Karpas-422 (cell line): Measurements from ENCODE around the gene TFCP2L1. TPM values are rescaled to one million over a fixed set of nuclear protein-coding genes. Genes with fewer than 3 reads are reported as not detected.

Experiments used
- DNase-seq: peaks from one replicate; pipeline ENCODE4 v3.0.0-alpha.2; 2015
- H2AFZ ChIP-seq: fragments of 200-600 bp; sonication (generic); 2 replicates; pipeline ENCODE4 v1.6.1; 2014; ENCODE audit warnings: antibody characterized with exemption, low read length, mixed read lengths
- H3K27ac ChIP-seq: fragments of 200-600 bp; sonication (generic); 2 replicates; pipeline ENCODE4 v1.5.1; 2014; ENCODE audit warnings: mild to moderate bottlenecking, low read length, moderate library complexity
- H3K27me3 ChIP-seq: fragments of 200-600 bp; sonication (generic); 2 replicates; pipeline ENCODE4 v1.6.1; 2014; ENCODE audit warnings: low read length, mixed read lengths
- H3K36me3 ChIP-seq: fragments of 200-600 bp; sonication (generic); 2 replicates; pipeline ENCODE4 v1.6.1; 2014; ENCODE audit warnings: low read length, mixed read lengths; ENCODE audit not compliant: insufficient read depth
- H3K4me1 ChIP-seq: fragments of 200-600 bp; sonication (generic); 2 replicates; pipeline ENCODE4 v1.6.1; 2014; ENCODE audit warnings: mild to moderate bottlenecking, low read length, mixed read lengths
- H3K4me2 ChIP-seq: fragments of 200-600 bp; sonication (generic); 2 replicates; pipeline ENCODE4 v1.6.1; 2014; ENCODE audit warnings: low read length, low read depth, mild to moderate bottlenecking; ENCODE audit not compliant: poor library complexity, severe bottlenecking
- H3K4me3 ChIP-seq: fragments of 200-600 bp; sonication (generic); 2 replicates; pipeline ENCODE4 v1.5.1; 2014; ENCODE audit warnings: mild to moderate bottlenecking, antibody characterized with exemption, low read length, mixed read lengths
- H3K79me2 ChIP-seq: fragments of 200-600 bp; sonication (generic); 2 replicates; pipeline ENCODE4 v1.6.1; 2014; ENCODE audit warnings: mild to moderate bottlenecking, low read length, mixed read lengths
- H3K9ac ChIP-seq: fragments of 200-600 bp; sonication (generic); 2 replicates; pipeline ENCODE4 v1.6.0; 2014; ENCODE audit warnings: low read length
- H3K9me2 ChIP-seq: fragments of 200-600 bp; sonication (generic), shearing (Covaris generic); replicated peaks from 2 replicates; pipeline ENCODE4 v1.6.0; 2014; ENCODE audit warnings: mild to moderate bottlenecking, low read length, moderate library complexity; ENCODE audit not compliant: insufficient read depth
- H3K9me3 ChIP-seq: fragments of 300-700, 200-600 bp; sonication (generic); 2 replicates; pipeline ENCODE4 v1.6.1; 2014; ENCODE audit warnings: low read length, mixed read lengths
- H4K20me1 ChIP-seq: fragments of 200-600 bp; sonication (generic); 2 replicates; pipeline ENCODE4 v1.6.1; 2014; ENCODE audit warnings: mild to moderate bottlenecking, antibody characterized with exemption, low read length, low read depth; ENCODE audit not compliant: insufficient read depth
- total RNA-seq: library from RNA; depleted of rRNA; stranded (reverse); fragments of >200 nt; shearing (Covaris generic); gene quantifications from 2 replicates; pipeline ENCODE4 v1.2.3, GENCODE V29; 2014; ENCODE audit warnings: low replicate concordance

Gene TFCP2L1
- total RNA-seq, 1 experiment from 2014 or later = not detected

DNA sequence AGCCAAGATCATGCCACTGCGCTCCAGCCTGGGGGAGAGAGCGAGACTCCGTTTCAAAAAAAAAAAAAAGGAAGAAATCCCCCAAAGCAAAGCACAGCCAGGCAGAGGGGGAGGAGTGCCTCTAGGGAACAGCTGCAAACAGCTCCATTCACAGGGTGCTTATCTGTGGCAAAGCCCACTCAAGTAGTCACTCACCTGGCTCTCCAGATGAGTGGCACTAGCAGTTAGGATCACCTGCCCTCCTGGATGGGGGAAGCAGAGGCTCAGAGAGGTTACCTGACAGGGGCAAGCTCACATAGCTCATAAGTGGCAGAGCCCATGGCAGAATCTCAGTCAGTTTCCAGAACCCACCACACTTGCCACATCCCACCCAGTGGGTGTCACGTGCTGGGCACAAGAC lies 30.3 kb downstream of the TFCP2L1 start:
- Histone ChIP-seq H3K9me3 (no peaks in the 10 kb centered on the region), H3K79me2 (no peaks in the 10 kb centered on the region), H4K20me1 (no peaks in the 10 kb centered on the region), H3K36me3 (no peaks in the 10 kb centered on the region), H3K4me3 (no peak overlapping the region), H3K27me3 (no peaks in the 10 kb centered on the region), H2AFZ (no peak overlapping the region), H3K9ac (no peak overlapping the region), H3K9me2 (no peaks in the 10 kb centered on the region), H3K4me2 (no peak overlapping the region), H3K27ac (no peak overlapping the region), H3K4me1 (no peaks in the 10 kb centered on the region)
- no peak for DNase-seq

DNA sequence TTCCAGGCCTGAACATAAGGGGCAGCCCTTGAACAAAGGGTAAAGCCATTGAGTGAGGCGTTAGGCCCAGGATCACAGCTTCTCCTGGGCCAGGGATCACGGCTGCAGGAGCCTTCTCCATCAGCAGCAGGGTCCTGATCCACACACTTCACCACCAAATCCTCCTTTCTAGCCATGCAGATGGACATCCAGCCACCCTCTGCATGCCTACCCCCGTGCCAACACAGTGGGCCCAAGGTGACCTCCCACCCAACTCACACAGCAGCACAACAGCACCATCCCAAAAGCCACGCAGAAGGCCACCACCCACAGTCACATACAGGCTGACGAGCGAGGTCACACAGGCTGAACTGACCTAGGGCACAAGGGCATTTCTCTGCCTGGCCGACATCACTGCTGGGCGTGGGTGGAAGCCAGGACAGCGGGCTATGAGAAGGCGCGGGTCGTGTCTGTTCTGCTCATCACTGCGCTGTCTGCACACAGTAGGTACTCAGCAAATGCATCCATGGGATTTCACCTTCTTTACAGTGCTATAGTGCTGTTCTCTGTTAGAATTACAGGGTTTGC lies 31.2 kb downstream of the TFCP2L1 start:
- Histone ChIP-seq H3K4me3 (no peak overlapping the region), H3K4me2 (no peak overlapping the region), H3K4me1 (no peaks in the 10 kb centered on the region), H3K36me3 (no peaks in the 10 kb centered on the region), H3K27ac (no peak overlapping the region), H3K79me2 (no peaks in the 10 kb centered on the region), H3K9me2 (no peaks in the 10 kb centered on the region), H3K9me3 (no peaks in the 10 kb centered on the region), H2AFZ (no peak overlapping the region), H3K27me3 (no peaks in the 10 kb centered on the region), H4K20me1 (no peaks in the 10 kb centered on the region), H3K9ac (no peak overlapping the region)
- no peak for DNase-seq

DNA sequence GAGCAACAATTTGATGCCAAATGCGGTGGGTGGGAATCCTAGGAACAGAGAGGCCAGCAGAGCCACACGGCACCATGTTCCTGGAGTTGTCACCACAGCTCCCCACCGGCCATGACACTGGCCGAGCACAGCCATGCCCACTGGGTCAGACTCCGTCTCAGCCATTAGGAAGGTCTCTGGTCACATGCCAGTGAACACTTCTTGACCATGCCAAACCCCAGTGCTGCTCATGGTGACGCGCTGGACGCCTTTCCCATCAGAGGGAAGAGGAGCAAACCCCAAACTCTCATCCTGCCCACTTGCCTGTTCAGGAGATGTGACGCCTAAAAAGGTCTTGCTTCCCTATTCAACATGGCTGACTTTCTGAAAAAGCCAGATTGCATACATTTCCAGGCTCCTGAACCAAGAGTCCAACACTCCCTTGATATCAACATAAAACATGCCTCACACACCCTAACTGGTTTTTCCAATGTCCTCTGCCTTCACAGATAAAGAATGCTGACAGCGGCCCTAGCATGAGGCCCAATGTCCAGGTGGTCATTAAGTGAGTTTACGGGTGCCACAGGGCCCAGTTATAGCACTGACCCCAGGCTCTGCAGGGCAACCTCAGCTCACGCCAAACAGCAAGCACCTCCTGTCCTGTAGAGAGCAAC lies 31.9 kb downstream of the TFCP2L1 start:
- no peaks in the 10 kb centered on the region for H4K20me1 ChIP-seq
- no peak overlapping the region for H3K9ac ChIP-seq
- no peak for DNase-seq
- no peaks in the 10 kb centered on the region for H3K9me2 ChIP-seq
- no peak overlapping the region for H3K4me3 ChIP-seq
- H3K36me3 ChIP-seq = no peaks in the 10 kb centered on the region
- no peak overlapping the region for H2AFZ ChIP-seq
- H3K4me2 ChIP-seq = no peak overlapping the region
- H3K4me1 ChIP-seq = no peaks in the 10 kb centered on the region
- H3K9me3 ChIP-seq = no peaks in the 10 kb centered on the region
- no peak overlapping the region for H3K27ac ChIP-seq
- H3K79me2 ChIP-seq = no peaks in the 10 kb centered on the region
- H3K27me3 ChIP-seq = no peaks in the 10 kb centered on the region

DNA sequence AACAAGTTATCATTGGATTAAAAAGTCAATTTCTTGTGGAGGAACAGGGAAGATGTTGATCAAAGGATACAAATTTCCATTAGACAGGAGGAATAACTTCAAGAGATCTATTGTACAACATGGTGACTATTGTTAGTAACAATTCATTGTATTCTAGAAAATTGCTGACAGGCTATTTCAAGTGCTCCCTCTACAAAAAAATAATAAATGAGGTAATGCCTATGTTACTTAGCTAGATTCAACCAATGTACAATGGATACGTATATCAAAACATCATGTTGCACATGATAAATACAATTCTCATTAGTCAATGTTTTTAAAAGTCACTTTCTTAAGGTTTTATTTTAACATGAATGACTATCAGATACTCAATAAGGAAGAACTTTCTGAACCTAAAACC lies 33.5 kb downstream of the TFCP2L1 start:
- Histone ChIP-seq H3K4me1 (no peaks in the 10 kb centered on the region), H3K9me3 (no peaks in the 10 kb centered on the region), H3K27ac (no peak overlapping the region), H3K4me3 (no peak overlapping the region), H3K36me3 (no peaks in the 10 kb centered on the region), H3K27me3 (no peaks in the 10 kb centered on the region), H3K4me2 (no peak overlapping the region), H3K79me2 (no peaks in the 10 kb centered on the region), H3K9me2 (no peaks in the 10 kb centered on the region), H4K20me1 (no peaks in the 10 kb centered on the region), H2AFZ (no peak overlapping the region), H3K9ac (no peak overlapping the region)
- no peak for DNase-seq

DNA sequence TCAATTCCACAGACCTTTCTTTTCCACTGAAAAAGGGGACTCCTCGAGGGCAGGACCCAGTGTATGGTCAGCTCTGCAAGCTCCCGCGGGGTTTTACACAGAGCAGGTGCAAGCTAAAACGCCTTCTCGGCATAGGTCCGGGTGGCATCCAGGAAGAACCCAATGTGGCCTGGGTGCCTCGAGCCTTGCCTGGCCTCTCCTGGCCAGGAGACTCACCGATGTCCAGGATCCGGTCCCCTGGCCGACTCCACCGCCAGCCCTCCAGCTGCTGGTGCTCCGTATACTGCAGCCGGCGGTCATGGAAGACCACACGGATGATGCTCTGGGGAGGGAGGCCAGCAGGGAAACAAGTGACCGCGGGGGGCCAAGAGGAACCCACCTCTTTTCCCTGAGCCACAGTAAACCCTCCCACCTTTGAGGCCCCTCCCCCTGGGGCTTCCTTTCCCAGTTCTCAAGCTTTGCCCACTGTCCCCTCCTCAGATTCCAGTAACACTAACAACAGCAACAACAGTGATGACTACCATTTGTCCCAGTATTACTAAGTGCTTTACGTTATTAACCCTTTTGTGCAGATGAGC lies 36.1 kb downstream of the TFCP2L1 start:
- Histone ChIP-seq H3K27ac (no peak overlapping the region), H3K4me1 (no peaks in the 10 kb centered on the region), H2AFZ (no peak overlapping the region), H3K9ac (no peak overlapping the region), H3K9me3 (no peaks in the 10 kb centered on the region), H3K79me2 (no peaks in the 10 kb centered on the region), H3K4me3 (no peak overlapping the region), H3K4me2 (no peak overlapping the region), H3K9me2 (no peaks in the 10 kb centered on the region), H3K27me3 (no peaks in the 10 kb centered on the region), H4K20me1 (no peaks in the 10 kb centered on the region), H3K36me3 (no peaks in the 10 kb centered on the region)
- DNase-seq = no peak

DNA sequence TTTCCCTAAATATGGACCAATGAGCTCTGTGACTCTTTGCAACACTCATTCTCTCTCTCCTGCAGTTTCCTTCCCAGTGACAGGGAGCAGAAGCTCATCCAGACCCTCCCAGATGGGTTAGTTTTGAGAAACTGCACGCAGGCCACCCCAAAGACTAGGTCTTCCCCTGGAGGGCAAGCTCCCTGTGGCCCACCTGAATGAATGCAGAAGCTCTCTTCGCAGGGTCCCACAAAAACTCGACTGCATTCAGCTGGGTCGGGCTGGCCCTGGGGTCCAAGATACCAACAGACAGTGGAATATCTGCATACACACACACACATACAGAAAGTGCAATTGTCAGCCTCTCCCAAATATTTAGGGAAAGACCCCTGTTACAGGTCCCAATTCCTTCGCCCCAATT lies 37.0 kb downstream of the TFCP2L1 start:
- Histone ChIP-seq H2AFZ (no peak overlapping the region), H3K36me3 (no peaks in the 10 kb centered on the region), H3K4me2 (no peak overlapping the region), H3K27me3 (no peaks in the 10 kb centered on the region), H3K4me1 (no peaks in the 10 kb centered on the region), H3K9ac (no peak overlapping the region), H3K27ac (no peak overlapping the region), H3K9me2 (no peaks in the 10 kb centered on the region), H3K79me2 (no peaks in the 10 kb centered on the region), H3K9me3 (no peaks in the 10 kb centered on the region), H3K4me3 (no peak overlapping the region), H4K20me1 (no peaks in the 10 kb centered on the region)
- DNase-seq = no peak

DNA sequence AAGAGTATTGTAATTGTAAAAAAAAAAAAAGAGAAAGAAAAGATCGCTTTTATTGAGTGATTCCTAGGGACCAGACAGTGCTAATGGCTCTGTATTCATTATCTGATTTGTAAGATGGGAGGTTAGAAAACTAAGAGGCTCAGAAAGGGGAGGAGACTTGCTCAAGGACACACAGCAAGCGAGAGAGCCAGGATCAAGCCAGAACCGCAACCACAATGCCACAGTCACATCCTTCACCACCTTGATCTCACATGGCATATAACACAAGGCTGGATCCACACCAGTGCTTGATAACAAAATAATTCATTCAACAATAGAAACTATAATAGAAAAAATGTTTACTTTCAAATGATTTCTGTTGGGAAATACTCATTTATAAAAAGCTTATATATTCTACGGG lies 37.5 kb downstream of the TFCP2L1 start:
- H3K9ac ChIP-seq = no peak overlapping the region
- H3K79me2 ChIP-seq = no peaks in the 10 kb centered on the region
- no peak for DNase-seq
- no peaks in the 10 kb centered on the region for H3K36me3 ChIP-seq
- H3K4me2 ChIP-seq = no peak overlapping the region
- H2AFZ ChIP-seq = no peak overlapping the region
- no peaks in the 10 kb centered on the region for H3K4me1 ChIP-seq
- H4K20me1 ChIP-seq = no peaks in the 10 kb centered on the region
- H3K27ac ChIP-seq = no peak overlapping the region
- H3K27me3 ChIP-seq = no peaks in the 10 kb centered on the region
- H3K9me3 ChIP-seq = no peaks in the 10 kb centered on the region
- H3K9me2 ChIP-seq = no peaks in the 10 kb centered on the region
- H3K4me3 ChIP-seq = no peak overlapping the region

DNA sequence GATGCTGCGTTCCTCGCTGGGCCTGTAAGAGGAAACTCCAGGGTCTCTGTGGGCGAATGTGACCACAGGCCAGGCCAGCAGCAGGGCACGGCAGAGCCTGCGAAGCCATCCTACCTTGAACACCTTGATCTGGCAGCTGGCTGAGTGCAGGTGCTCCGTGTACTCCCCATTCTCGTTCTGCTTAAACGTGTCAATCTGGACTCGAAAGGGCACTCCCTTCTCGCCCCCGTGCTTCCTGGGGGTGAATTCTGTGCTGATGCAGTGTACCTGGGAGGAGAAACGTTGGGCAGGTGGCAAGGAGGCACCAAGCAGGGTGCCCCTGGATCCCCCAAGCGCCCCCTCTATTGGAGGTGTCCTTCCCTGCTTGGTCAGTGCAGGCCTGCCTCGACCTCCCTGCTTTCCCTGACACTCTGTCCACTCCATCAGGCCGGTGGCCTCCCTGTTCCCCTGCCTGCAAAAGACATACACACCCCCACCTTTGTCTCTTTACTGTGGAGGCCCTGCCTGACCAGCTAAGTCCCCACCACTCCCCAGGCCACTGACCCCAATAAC lies 38.2 kb downstream of the TFCP2L1 start:
- Histone ChIP-seq H4K20me1 (no peaks in the 10 kb centered on the region), H3K4me1 (no peaks in the 10 kb centered on the region), H3K27me3 (no peaks in the 10 kb centered on the region), H3K4me2 (no peak overlapping the region), H3K4me3 (no peak overlapping the region), H3K9me3 (no peaks in the 10 kb centered on the region), H3K27ac (no peak overlapping the region), H3K79me2 (no peaks in the 10 kb centered on the region), H2AFZ (no peak overlapping the region), H3K36me3 (no peaks in the 10 kb centered on the region), H3K9me2 (no peaks in the 10 kb centered on the region), H3K9ac (no peak overlapping the region)
- DNase-seq = no peak
